Endothelial cell of umbilical vein (primary cell): ENCODE results near the gene NOTCH3. TPM values are rescaled to one million over a fixed set of nuclear protein-coding genes. Genes with fewer than 3 reads are reported as not detected.

Experiments
- BruUV-seq: library from RNA; stranded (reverse); fragments of 400-500 nt; replicated peaks from 2 replicates; lab custom pipeline; 2021; lab: Mats Ljungman, UMichigan
- CTCF ChIA-PET: fragments of 300-600, 350-600 bp; sonication (Branson Sonifier 250); formaldehyde crosslinking; loops from one replicate; lab custom pipeline; 2021; ENCODE audit warnings: antibody characterized with exemption, inconsistent platforms; lab: Charles Lee
- POLR2A ChIA-PET: fragments of 300-600, 350-600 bp; sonication (Branson Sonifier 250); formaldehyde crosslinking; loops from one replicate; lab custom pipeline; 2021; ENCODE audit warnings: antibody characterized with exemption, inconsistent platforms; lab: Charles Lee
- DNase-seq: peaks from one replicate; pipeline ENCODE4 v3.0.0-alpha.2; 2011; ENCODE audit warnings: low read depth, low spot score
- FAIRE-seq: peaks from 2 replicates; lab custom pipeline; 2011; peaks lifted over from hg19 to GRCh38; lab: Jason Lieb, UNC
- H2AFZ ChIP-seq: 2 replicates; pipeline ENCODE4 v1.6.0; 2012; ENCODE audit warnings: low read depth, low read length, control low read depth, inconsistent platforms
- H3K27ac ChIP-seq: 2 replicates; pipeline ENCODE4 v1.5.1; 2011; ENCODE audit warnings: low read depth, mild to moderate bottlenecking, control low read depth, low read length, moderate library complexity; ENCODE audit not compliant: insufficient read depth
- H3K27me3 ChIP-seq, 2 experiments: 2 replicates each; pipeline versions ENCODE4 v1.6.0 to v1.6.1; 2011; ENCODE audit warnings: low read length in 2 of 2, mixed read lengths in 1 of 2; ENCODE audit not compliant: control insufficient read depth in 2 of 2, insufficient read depth in 2 of 2
- H3K36me3 ChIP-seq, 2 experiments: 2 replicates in 1 of 2; 3 replicates in 1 of 2; pipeline ENCODE4 v1.5.1; 2011; ENCODE audit warnings: low read length in 2 of 2, mild to moderate bottlenecking in 1 of 2, moderate library complexity in 1 of 2; ENCODE audit not compliant: control insufficient read depth in 2 of 2, insufficient read depth in 2 of 2; ENCODE audit errors: extremely low read depth in 1 of 2
- H3K4me1 ChIP-seq: 3 replicates; pipeline ENCODE4 v1.5.1; 2011; ENCODE audit warnings: mild to moderate bottlenecking, low read length; ENCODE audit not compliant: control insufficient read depth, insufficient read depth; ENCODE audit errors: extremely low read depth
- H3K4me2 ChIP-seq: 2 replicates; pipeline ENCODE4 v1.6.1; 2011; ENCODE audit warnings: low read length, control low read depth, mixed read lengths; ENCODE audit not compliant: insufficient read depth
- H3K4me3 ChIP-seq, 3 experiments: fragments of 200-600 bp in 1 of 3; sonication (generic), shearing (Covaris generic) in 1 of 3; replicated peaks in 1 of 3; 2 replicates each; pipeline ENCODE4 v1.5.1; 2011 to 2016; ENCODE audit warnings: control low read depth in 3 of 3, low read length in 3 of 3, mild to moderate bottlenecking in 2 of 3, inconsistent platforms in 1 of 3, low read depth in 1 of 3, moderate library complexity in 1 of 3; ENCODE audit not compliant: insufficient read depth in 1 of 3
- H3K79me2 ChIP-seq: 2 replicates; pipeline ENCODE4 v1.6.0; 2012; ENCODE audit warnings: low read length, inconsistent platforms; ENCODE audit not compliant: control insufficient read depth, insufficient read depth
- H3K9ac ChIP-seq: replicated peaks from 2 replicates; pipeline ENCODE3; 2011; ENCODE audit warnings: low read length, control low read depth; ENCODE audit not compliant: insufficient read depth; ENCODE audit errors: extremely low read depth
- H3K9me1 ChIP-seq: replicated peaks from 3 replicates; pipeline ENCODE4 v1.6.0; 2011; ENCODE audit warnings: mild to moderate bottlenecking, low read length; ENCODE audit not compliant: control insufficient read depth, insufficient read depth; ENCODE audit errors: extremely low read depth
- H3K9me3 ChIP-seq: replicated peaks from 2 replicates; pipeline ENCODE4 v1.5.1; 2012; ENCODE audit warnings: low read length, inconsistent platforms; ENCODE audit not compliant: control insufficient read depth, insufficient read depth
- H4K20me1 ChIP-seq: replicated peaks from 2 replicates; pipeline ENCODE3; 2011; ENCODE audit warnings: mild to moderate bottlenecking, low read length; ENCODE audit not compliant: control insufficient read depth, insufficient read depth; ENCODE audit errors: extremely low read depth
- CTCF ChIP-seq, 2 donors: IDR thresholded peaks; 1 replicate in 1 of 2; 2 replicates in 1 of 2; pipeline ENCODE4 v1.5.1; 2011; ENCODE audit warnings: low read length in 2 of 2, mild to moderate bottlenecking in 2 of 2, moderate library complexity in 2 of 2, control low read depth in 1 of 2, inconsistent platforms in 1 of 2, low read depth in 1 of 2; ENCODE audit not compliant: insufficient read depth in 1 of 2; ENCODE audit errors: extremely low read depth in 1 of 2
- EZH2 ChIP-seq: IDR thresholded peaks from 2 replicates; pipeline ENCODE4 v1.6.1; 2012; ENCODE audit warnings: borderline replicate concordance, low read depth, mild to moderate bottlenecking, moderate library complexity, low read length, inconsistent platforms; ENCODE audit not compliant: severe bottlenecking
- FOS ChIP-seq: IDR thresholded peaks from 2 replicates; pipeline ENCODE4 v1.6.1; 2011; ENCODE audit warnings: mild to moderate bottlenecking, low read length, moderate library complexity, borderline replicate concordance; ENCODE audit not compliant: insufficient read depth
- GATA2 ChIP-seq: IDR thresholded peaks from 2 replicates; pipeline ENCODE4 v1.7.0; 2011; ENCODE audit warnings: low read depth, mild to moderate bottlenecking, moderate library complexity, mixed read lengths, low read length; ENCODE audit not compliant: insufficient read length, insufficient read depth
- JUN ChIP-seq: IDR thresholded peaks from 2 replicates; pipeline ENCODE4 v1.6.1; 2011; ENCODE audit warnings: borderline replicate concordance, low read depth; ENCODE audit not compliant: insufficient read length, insufficient read depth
- MAX ChIP-seq: IDR thresholded peaks from 2 replicates; pipeline ENCODE4 v1.6.1; 2011; ENCODE audit not compliant: insufficient read depth, insufficient read length
- MYC ChIP-seq: IDR thresholded peaks from one replicate; pipeline ENCODE4 v1.6.1; 2011; ENCODE audit warnings: mild to moderate bottlenecking, low read depth, low read length
- POLR2A ChIP-seq: IDR thresholded peaks from 2 replicates; pipeline ENCODE4 v1.6.1; 2012; ENCODE audit warnings: low read depth, mild to moderate bottlenecking, control low read depth, low read length
- POLR2AphosphoS5 ChIP-seq: IDR thresholded peaks from 2 replicates; pipeline ENCODE4 v1.6.1; 2012; ENCODE audit warnings: low read depth, mild to moderate bottlenecking, control low read depth, low read length, moderate library complexity; ENCODE audit not compliant: insufficient read depth
- dilution Hi-C: fragments of 300-500 bp; cut with MboI; formaldehyde crosslinking; loops from one replicate; pipeline ENCODE4 v1.15.0; 2019; ENCODE audit warnings: low sequenced_read_pairs; ENCODE audit not compliant: extremely low pct_ligation_motif_present
- intact Hi-C: fragments of 100-400 bp; cut with micrococcal nuclease; formaldehyde crosslinking; loops from one replicate; pipeline ENCODE4 v1.10.0; 2022
- polyA plus RNA-seq, 4 experiments: library from polyadenylated mRNA; depleted of rRNA in 3 of 4; stranded (reverse) in 3 of 4; unstranded in 1 of 4; fragments of >200 nt; gene quantifications; 2 replicates each; pipeline versions ENCODE4 v1.2.1 to v1.2.3, GENCODE V29; 2011 to 2012; ENCODE audit warnings: missing spikeins in 1 of 4
- total RNA-seq: library from RNA; stranded (reverse); gene quantifications from 2 replicates; pipeline ENCODE4 v1.2.3, GENCODE V29; 2021

Gene NOTCH3
- total and polyA plus RNA-seq, 2 donors (not counting 3 experiments of a cell fraction or from before 2014, with no cell fraction given) = 0.63 to 1.5 TPM

- no peaks in the 10 kb centered on the region for H3K9me3 ChIP-seq
- dilution Hi-C loops (no loop called here), intact Hi-C loops (no loop called here)
- no peak for DNase-seq
- no peaks in the 10 kb centered on the region for H3K79me2 ChIP-seq
- no peak overlapping the region for H3K4me2 ChIP-seq
- no TSS peak for BruUV-seq
- ChIA-PET CTCF (interaction anchor here (1.6 to 1.8 kb wide), 3 partner anchors 8 to 377 kb away, joined by 4 to 24 read pairs (median 15); no protein-coding TSS in a partner anchor), POLR2A (no interaction called here)
- H3K4me3 ChIP-seq = no peak overlapping the region
- H2AFZ ChIP-seq = no peak overlapping the region
- TF ChIP-seq FOS = no peak
- no peak for TF ChIP-seq MYC
- no peak for TF ChIP-seq GATA2
- TF ChIP-seq JUN = no peak
- TF ChIP-seq CTCF (IDR thresholded peaks at IDR 0.05; ENCODE audit: extremely low read depth in 1 of 2, insufficient read depth in 1 of 2, low read depth in 1 of 2, low read length in 2 of 2) = no peak
- no peak for TF ChIP-seq POLR2A
- no peak for TF ChIP-seq MAX
- no peak for TF ChIP-seq POLR2AphosphoS5
- TF ChIP-seq EZH2 = no peak
- H3K9me1 ChIP-seq = no peaks in the 10 kb centered on the region
- no peaks in the 10 kb centered on the region for H4K20me1 ChIP-seq
- no peaks in the 10 kb centered on the region for H3K27me3 ChIP-seq
- no peaks in the 10 kb centered on the region for H3K4me1 ChIP-seq
- no peak overlapping the region for H3K27ac ChIP-seq
- H3K9ac ChIP-seq = no peak overlapping the region
- no peaks in the 10 kb centered on the region for H3K36me3 ChIP-seq
- FAIRE-seq = no peak
These were observed 22.0 kb downstream of the NOTCH3 start for GRCh38 chr19:15178629-15179308.
